CD8-positive, alpha-beta memory T cell (primary cell): ENCODE data around the gene MCRIP1. TPM values are rescaled to one million over a fixed set of nuclear protein-coding genes. Genes with fewer than 3 reads are reported as not detected.

Source experiments
- CTCF ChIA-PET: fragments of 350-600 bp; sonication (Branson Sonifier 250); formaldehyde crosslinking; loops from one replicate; lab custom pipeline; 2021; ENCODE audit warnings: antibody characterized with exemption; lab: Charles Lee
- POLR2A ChIA-PET: fragments of 350-600 bp; sonication (Branson Sonifier 250); formaldehyde crosslinking; loops from one replicate; lab custom pipeline; 2021; ENCODE audit warnings: antibody characterized with exemption; lab: Charles Lee
- DNase-seq, 5 donors: peaks; one replicate each; pipeline versions ENCODE4 v3.0.0 to v3.0.0-alpha.2; 2020 to 2022; ENCODE audit warnings: mixed read lengths in 1 of 5
- H3K27ac ChIP-seq: one replicate; pipeline ENCODE4 v1.7.0; 2013; ENCODE audit warnings: low read depth, mild to moderate bottlenecking, low read length, moderate library complexity
- H3K27me3 ChIP-seq: 2 replicates; pipeline ENCODE4 v1.7.0; 2013; ENCODE audit warnings: low read length, mild to moderate bottlenecking; ENCODE audit not compliant: insufficient read depth, poor library complexity, severe bottlenecking
- H3K36me3 ChIP-seq: 2 replicates; pipeline ENCODE4 v1.7.0; 2013; ENCODE audit warnings: mild to moderate bottlenecking, low read length, moderate library complexity; ENCODE audit not compliant: insufficient read depth
- H3K4me1 ChIP-seq: 2 replicates; pipeline ENCODE4 v1.7.0; 2013; ENCODE audit warnings: mild to moderate bottlenecking, low read length, moderate library complexity; ENCODE audit not compliant: insufficient read depth
- H3K4me3 ChIP-seq: 2 replicates; pipeline ENCODE4 v1.7.0; 2013; ENCODE audit warnings: mild to moderate bottlenecking, low read length
- H3K9me3 ChIP-seq: 2 replicates; pipeline ENCODE4 v1.7.0; 2013; ENCODE audit warnings: mild to moderate bottlenecking, low read length
- H3K27ac Mint-ChIP-seq, 8 donors: one replicate each; pipeline ENCODE4 v1.8.0; 2020 to 2021; ENCODE audit warnings: mixed read lengths in 8 of 8, mild to moderate bottlenecking in 6 of 8, inconsistent platforms in 3 of 8, moderate library complexity in 3 of 8
- H3K27me3 Mint-ChIP-seq, 2 donors: one replicate each; pipeline ENCODE4 v1.8.0; 2020 to 2021; ENCODE audit warnings: mixed read lengths in 2 of 2, mild to moderate bottlenecking in 1 of 2, moderate library complexity in 1 of 2
- H3K36me3 Mint-ChIP-seq, 3 donors: one replicate each; pipeline ENCODE4 v1.8.0; 2020 to 2021; ENCODE audit warnings: mixed read lengths in 3 of 3, inconsistent platforms in 1 of 3, mild to moderate bottlenecking in 1 of 3
- H3K4me1 Mint-ChIP-seq, 3 donors: one replicate each; pipeline ENCODE4 v1.8.0; 2020 to 2021; ENCODE audit warnings: mixed read lengths in 3 of 3, inconsistent platforms in 1 of 3, mild to moderate bottlenecking in 1 of 3
- H3K4me3 Mint-ChIP-seq, 7 donors: one replicate each; pipeline ENCODE4 v1.8.0; 2020 to 2021; ENCODE audit warnings: mixed read lengths in 7 of 7, mild to moderate bottlenecking in 6 of 7, moderate library complexity in 4 of 7, inconsistent platforms in 2 of 7
- H3K9me3 Mint-ChIP-seq, 5 donors: one replicate each; pipeline ENCODE4 v1.8.0; 2020 to 2022; ENCODE audit warnings: mixed read lengths in 5 of 5, mild to moderate bottlenecking in 3 of 5, moderate library complexity in 2 of 5, inconsistent platforms in 1 of 5
- polyA plus RNA-seq: library from polyadenylated mRNA; unstranded; fragments of 300-500 nt; fragmentation: Illumina TruSeq; gene quantifications from one replicate; pipeline ENCODE4 v1.2.3, GENCODE V29; 2021
- total RNA-seq, 2 experiments: library from RNA; stranded (reverse); gene quantifications; one replicate each; pipeline ENCODE4 v1.2.3, GENCODE V29; 2021

MCRIP1 gene
- total and polyA plus RNA-seq, 3 experiments from 2014 or later: 56.1 to 76.1 (median 57.0) TPM

DNA sequence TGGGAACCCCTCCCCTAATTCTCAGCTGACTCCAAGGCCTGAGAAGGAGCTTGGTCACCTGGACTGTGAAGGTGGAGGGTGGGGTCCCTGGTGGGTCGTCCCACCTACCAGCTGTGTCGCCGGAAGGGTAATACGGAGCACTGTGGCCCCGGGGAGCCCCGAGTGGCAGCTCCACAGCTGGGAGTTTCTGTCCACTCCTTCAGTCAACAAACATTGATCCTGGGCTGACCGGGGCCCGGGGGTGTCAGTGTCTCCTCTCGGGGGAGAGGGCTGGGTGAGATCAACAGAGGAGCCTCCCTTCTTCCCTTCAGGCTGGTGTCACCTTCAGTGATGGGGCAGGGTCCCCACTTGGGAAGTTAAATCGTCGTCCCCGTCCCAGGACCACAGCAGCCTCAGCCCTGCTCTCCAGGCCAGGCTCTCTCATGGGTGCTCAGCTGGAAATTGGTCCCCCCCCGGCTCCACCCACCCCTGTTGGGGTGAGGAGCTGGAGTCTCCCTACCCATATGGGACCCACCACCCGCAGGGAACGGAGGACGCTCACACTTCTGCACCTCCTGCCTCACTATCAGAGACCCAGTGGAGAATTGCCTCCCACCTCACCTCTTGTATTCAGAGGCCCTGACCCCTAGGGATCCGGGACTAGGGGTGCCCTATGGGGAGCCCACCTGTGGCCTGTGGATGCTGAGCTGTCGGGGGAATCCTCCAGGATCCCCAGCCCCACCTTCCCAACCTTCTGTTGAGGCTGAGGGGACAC lies 27.2 kb downstream of the MCRIP1 start:
- Mint-ChIP-seq H3K27ac (no peak overlapping the region), H3K36me3 (no peaks in the 10 kb centered on the region), H3K9me3 (no peaks in the 10 kb centered on the region), H3K4me3 (no peak overlapping the region), H3K27me3 (peaks cover 39 to 42% of the 10 kb centered on the region in 2 donors), H3K4me1 (peaks cover 0 to 10% (median 7%) of the 10 kb centered on the region in 3 donors)
- Histone ChIP-seq H3K4me1 (no peaks in the 10 kb centered on the region), H3K36me3 (no peaks in the 10 kb centered on the region), H3K4me3 (no peak overlapping the region), H3K27ac (no peak overlapping the region), H3K27me3 (peaks cover 31% of the 10 kb centered on the region), H3K9me3 (no peaks in the 10 kb centered on the region)
- DNase-seq: no peak
- POLR2A ChIA-PET: no interaction called here
- CTCF ChIA-PET: interaction anchor here (0.6 kb wide), 1 partner anchor 81 kb away, joined by 4 read pairs; no protein-coding TSS in a partner anchor

DNA sequence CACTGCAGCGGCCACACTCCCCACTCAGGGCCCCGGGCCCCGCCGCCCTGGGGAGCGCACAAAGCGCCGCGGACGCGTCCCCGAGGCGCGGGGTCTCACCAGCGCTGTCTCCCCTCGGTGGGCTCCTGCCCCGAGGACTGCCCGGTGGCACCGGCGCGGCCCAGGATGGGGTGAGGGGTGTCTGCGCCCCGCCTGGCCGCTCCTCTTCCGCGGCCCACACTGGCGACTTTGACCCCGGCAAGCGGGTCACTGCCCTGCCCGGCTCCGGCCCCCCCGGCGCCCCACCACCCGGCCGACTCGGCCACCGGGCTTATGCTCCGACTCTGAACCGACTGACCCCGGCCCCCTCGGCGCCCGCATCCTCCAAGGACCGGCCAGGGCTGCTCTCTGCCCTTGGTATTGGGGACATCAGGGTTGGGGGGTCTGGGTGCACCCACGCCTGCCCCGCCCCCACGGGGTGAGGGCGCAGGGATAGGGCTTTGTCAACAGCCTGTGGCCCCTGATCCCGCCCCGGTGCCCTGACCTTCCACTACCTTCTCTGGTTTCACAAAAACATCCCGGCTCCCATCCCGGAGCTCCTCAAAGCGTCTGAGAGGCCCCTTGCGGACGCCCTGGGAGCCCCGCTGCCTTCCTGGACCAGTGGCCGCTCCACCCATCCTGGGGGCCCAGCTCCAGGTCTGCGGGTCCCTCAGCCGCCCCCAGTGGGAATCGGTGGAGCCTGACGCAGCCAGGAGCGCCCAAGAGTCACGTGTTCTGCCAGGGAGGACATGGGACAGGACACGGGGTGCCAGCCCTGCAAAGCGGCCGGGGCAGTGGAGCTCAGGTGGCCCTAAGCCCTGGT lies 28.3 kb downstream of the MCRIP1 start:
- Histone ChIP-seq H3K4me1 (no peaks in the 10 kb centered on the region), H3K9me3 (no peaks in the 10 kb centered on the region), H3K36me3 (no peaks in the 10 kb centered on the region), H3K27me3 (peaks cover 24% of the 10 kb centered on the region), H3K27ac (no peak overlapping the region), H3K4me3 (no peak overlapping the region)
- CTCF ChIA-PET: no interaction called here
- no peaks in the 10 kb centered on the region for H3K9me3 Mint-ChIP-seq
- peaks cover 38 to 53% of the 10 kb centered on the region in 2 donors for H3K27me3 Mint-ChIP-seq
- POLR2A ChIA-PET: no interaction called here
- H3K36me3 Mint-ChIP-seq: no peaks in the 10 kb centered on the region
- no peak for DNase-seq
- H3K4me1 Mint-ChIP-seq: peaks cover 0 to 10% (median 7%) of the 10 kb centered on the region in 3 donors
- no peak overlapping the region for H3K27ac Mint-ChIP-seq
- peak overlapping the region in 1 of 7 donors; percentile 45 for H3K4me3 Mint-ChIP-seq

DNA sequence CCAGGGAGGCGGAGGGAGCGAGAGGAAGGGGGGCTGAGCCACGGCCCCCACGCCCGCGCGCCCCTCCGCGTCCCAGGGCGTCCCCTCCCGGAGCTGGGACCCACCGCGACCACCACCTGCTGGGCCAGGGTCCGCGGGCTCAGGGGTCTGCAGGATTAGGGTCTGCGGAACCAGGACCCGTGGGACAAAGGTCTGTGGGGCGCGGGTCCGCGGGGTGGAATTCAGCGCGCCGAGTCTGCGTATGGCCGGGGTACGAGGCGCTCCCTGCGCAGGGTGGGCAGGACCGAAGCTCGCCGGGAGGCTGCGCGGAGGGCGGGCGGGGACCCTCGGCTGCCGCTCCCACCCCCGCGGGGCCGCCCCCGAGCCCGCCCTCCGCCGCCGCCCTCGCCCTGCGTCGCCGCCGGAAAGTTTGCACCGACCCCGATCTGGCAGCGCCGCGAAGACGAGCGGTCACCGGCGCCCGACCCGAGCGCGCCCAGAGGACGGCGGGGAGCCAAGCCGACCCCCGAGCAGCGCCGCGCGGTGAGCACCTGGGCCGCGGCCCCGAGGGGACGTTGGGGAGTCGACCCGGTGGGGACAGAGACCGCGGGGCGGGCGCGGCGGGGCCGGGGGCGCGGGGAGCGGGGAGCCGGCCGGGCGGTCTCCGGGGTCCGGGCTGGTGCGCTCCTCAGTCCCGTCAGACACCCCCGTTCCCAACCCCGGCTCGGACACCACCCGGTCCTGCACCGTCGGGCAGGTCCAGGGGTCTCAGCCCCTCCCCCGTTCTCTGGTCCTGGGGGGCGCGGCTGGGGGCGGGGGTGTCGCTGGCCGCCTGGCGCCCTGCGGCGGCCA lies 29.1 kb downstream of the MCRIP1 start, which contains the start of gene GCGR:
Gene GCGR (plus strand): TSS at position 423 of the 831 bp plus-strand sequence. CDS start 4,869 bp downstream, outside the sequence.
- no peaks in the 10 kb centered on the region for H3K4me1 ChIP-seq
- CTCF ChIA-PET: no interaction called here
- no peak within 1 kb of the TSS for H3K4me3 ChIP-seq
- Mint-ChIP-seq H3K4me3 (peak within 1 kb of the TSS in 2 of 7 donors; percentile 45 to 69), H3K27me3 (peaks cover 32 to 47% of the 10 kb centered on the region in 2 donors), H3K36me3 (no peaks in the 10 kb centered on the region), H3K27ac (no peak within 1 kb of the TSS), H3K4me1 (peaks cover 0 to 10% (median under 1%) of the 10 kb centered on the region in 3 donors), H3K9me3 (no peaks in the 10 kb centered on the region)
- H3K9me3 ChIP-seq: no peaks in the 10 kb centered on the region
- no peaks in the 10 kb centered on the region for H3K36me3 ChIP-seq
- DNase-seq: no peak
- POLR2A ChIA-PET: no interaction called here
- H3K27me3 ChIP-seq: peaks cover 23% of the 10 kb centered on the region
- H3K27ac ChIP-seq: no peak within 1 kb of the TSS

DNA sequence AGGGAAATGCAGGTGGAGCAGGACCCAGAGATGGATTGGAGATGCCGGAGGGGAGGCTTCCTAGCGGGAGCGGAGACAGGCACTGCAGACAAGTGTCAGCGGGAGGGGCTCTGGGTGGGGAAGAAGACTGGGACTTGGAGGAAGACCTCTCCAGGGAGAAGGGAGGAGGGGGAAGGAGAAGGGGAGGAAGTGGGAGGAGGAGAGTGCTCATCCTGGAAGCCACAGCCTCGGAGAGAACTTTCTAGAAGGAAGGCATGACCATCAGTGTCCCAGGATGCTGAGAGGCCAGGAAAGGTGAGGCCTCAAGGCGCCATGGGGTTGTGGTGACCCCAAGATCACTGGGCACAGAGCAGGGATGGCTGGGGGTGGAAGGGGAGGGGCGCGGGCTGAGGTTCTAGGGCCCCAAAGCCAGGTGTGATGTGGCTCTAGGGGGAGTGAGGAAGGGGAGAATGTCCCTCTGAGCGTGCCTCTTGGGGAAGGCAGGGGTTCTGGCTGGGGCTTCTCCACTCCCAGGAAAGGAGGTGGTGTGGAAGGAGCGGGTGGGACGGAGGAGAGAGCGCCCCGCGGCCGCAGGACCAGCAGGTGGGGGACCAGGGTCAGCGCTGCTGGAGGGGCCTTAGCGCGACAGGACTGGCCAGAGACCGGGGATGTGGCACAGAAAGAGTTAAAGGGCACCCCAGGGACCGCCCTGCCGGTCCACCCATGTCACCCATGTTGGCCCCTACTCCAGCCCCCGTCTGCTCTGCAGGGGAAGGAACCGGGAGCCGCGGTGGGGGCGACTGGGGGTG lies 30.0 kb downstream of the MCRIP1 start:
- ChIA-PET CTCF (no interaction called here), POLR2A (no interaction called here)
- H3K36me3 Mint-ChIP-seq: no peaks in the 10 kb centered on the region
- H3K4me3 ChIP-seq: no peak overlapping the region
- H3K27ac ChIP-seq: no peak overlapping the region
- H3K27ac Mint-ChIP-seq: no peak overlapping the region
- H3K4me1 Mint-ChIP-seq: peaks cover 0 to 10% (median 0%) of the 10 kb centered on the region in 3 donors
- H3K4me3 Mint-ChIP-seq: peak overlapping the region in 2 of 7 donors; percentile 32 to 69
- H3K27me3 Mint-ChIP-seq: peaks cover 28 to 46% of the 10 kb centered on the region in 2 donors
- no peak for DNase-seq
- H3K36me3 ChIP-seq: no peaks in the 10 kb centered on the region
- H3K27me3 ChIP-seq: peaks cover 23% of the 10 kb centered on the region
- no peaks in the 10 kb centered on the region for H3K9me3 Mint-ChIP-seq
- H3K9me3 ChIP-seq: no peaks in the 10 kb centered on the region
- H3K4me1 ChIP-seq: no peaks in the 10 kb centered on the region

DNA sequence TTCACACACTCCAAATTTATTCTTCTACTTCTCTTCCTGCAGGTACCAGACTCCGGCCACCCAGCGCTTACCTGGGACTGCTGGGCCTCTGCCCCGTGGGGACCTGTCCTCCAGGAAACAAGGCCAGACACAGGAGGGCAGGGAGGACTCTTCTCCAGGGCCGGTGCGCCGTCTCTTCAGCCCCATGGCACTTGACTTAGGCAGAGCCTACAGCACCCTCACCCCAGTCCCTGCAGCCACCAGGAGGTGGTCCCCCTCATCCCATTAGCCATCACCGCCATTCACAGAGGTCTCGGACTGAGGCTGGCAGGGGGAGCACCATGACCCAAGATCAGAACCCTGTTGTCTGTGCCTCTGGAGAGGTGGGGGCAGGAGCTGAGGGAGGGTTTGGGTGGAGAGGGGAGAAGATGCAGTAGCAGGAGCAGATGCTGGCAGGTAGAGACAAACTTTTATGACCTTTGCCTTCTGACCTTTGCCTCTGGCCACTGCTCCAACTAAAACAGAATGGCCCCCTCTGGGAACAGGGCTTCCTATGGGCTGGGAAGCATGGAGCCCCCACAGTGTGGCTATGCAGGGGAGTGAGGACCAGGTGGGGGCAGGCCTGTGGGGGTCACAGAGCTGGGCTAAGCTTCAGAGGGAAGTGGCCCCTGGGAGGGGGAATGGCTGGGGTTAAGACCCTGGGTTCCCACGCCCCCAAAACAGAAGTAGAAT lies 30.9 kb downstream of the MCRIP1 start:
- Mint-ChIP-seq H3K36me3 (no peaks in the 10 kb centered on the region), H3K27ac (peak overlapping the region in 1 of 8 donors; percentile 29), H3K4me3 (peak overlapping the region in 2 of 7 donors; percentile 38 to 76), H3K4me1 (peaks cover 0 to 10% (median 0%) of the 10 kb centered on the region in 3 donors), H3K27me3 (peaks cover 28 to 41% of the 10 kb centered on the region in 2 donors), H3K9me3 (no peaks in the 10 kb centered on the region)
- H3K9me3 ChIP-seq: no peaks in the 10 kb centered on the region
- H3K27me3 ChIP-seq: peaks cover 23% of the 10 kb centered on the region
- no peak for DNase-seq
- ChIA-PET CTCF (no interaction called here), POLR2A (no interaction called here)
- H3K27ac ChIP-seq: no peak overlapping the region
- no peaks in the 10 kb centered on the region for H3K4me1 ChIP-seq
- H3K36me3 ChIP-seq: no peaks in the 10 kb centered on the region
- no peak overlapping the region for H3K4me3 ChIP-seq

DNA sequence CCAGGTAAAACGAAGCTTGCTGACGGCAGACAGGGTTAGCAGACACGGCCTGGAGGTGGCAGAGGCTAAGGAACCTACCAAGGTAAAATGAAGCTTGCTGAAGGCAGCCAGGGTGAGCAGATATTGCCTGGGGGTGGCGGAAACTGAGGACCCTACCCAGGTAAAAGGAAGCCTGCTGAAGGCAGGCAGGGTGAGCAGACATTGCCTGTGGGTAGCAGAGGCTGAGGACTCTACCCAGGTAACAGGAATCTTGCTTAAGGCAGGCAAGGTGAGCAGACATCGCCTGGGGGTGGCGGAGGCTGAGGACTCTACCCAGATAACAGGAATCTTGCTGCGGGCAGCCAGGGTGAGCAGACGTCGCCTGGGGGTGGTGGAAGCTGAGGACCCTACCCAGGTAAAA lies 31.8 kb downstream of the MCRIP1 start:
- Histone ChIP-seq H3K27me3 (peaks cover 23% of the 10 kb centered on the region), H3K4me1 (no peaks in the 10 kb centered on the region), H3K9me3 (no peaks in the 10 kb centered on the region), H3K36me3 (no peaks in the 10 kb centered on the region), H3K4me3 (no peak overlapping the region), H3K27ac (no peak overlapping the region)
- Mint-ChIP-seq H3K4me1 (peaks cover 0 to 10% (median 0%) of the 10 kb centered on the region in 3 donors), H3K27me3 (peaks cover 28 to 41% of the 10 kb centered on the region in 2 donors), H3K9me3 (no peaks in the 10 kb centered on the region), H3K4me3 (no peak overlapping the region), H3K36me3 (no peaks in the 10 kb centered on the region), H3K27ac (peak overlapping the region in 1 of 8 donors; percentile 38)
- no peak for DNase-seq
- POLR2A ChIA-PET: no interaction called here
- CTCF ChIA-PET: interaction anchor here (0.7 kb wide), 1 partner anchor 368 kb away, joined by 3 read pairs; no protein-coding TSS in a partner anchor

DNA sequence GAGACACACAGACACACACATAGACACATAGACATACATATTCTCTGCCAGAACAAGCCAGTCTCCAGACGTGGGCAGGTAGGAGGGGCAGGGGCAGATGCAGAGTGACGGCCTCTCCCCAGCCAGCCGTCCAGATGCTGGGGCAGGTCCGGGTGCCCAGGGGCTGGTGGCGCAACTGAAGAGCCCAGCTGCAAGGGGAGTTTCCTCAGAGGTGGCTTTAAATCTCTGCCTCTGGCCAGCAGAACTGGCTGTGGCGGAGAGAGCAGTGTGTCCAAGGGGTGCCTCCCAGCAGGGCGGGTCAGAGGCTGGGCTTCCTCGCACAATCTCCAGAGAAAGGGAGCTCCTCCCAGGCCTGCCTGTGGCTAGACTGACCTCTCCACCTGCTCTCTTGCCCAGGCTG lies 38.6 kb downstream of the MCRIP1 start:
- Mint-ChIP-seq H3K4me3 (no peak overlapping the region), H3K4me1 (no peaks in the 10 kb centered on the region), H3K36me3 (no peaks in the 10 kb centered on the region), H3K27me3 (no peaks in the 10 kb centered on the region), H3K27ac (no peak overlapping the region), H3K9me3 (no peaks in the 10 kb centered on the region)
- CTCF ChIA-PET: no interaction called here
- DNase-seq: no peak
- Histone ChIP-seq H3K27me3 (peaks cover 3% of the 10 kb centered on the region), H3K27ac (no peak overlapping the region), H3K4me3 (no peak overlapping the region), H3K9me3 (no peaks in the 10 kb centered on the region), H3K4me1 (no peaks in the 10 kb centered on the region), H3K36me3 (no peaks in the 10 kb centered on the region)
- POLR2A ChIA-PET: no interaction called here
